Kidney epithelial cell (primary cell): ENCODE data around the gene TBC1D2B. TPM values are rescaled to one million over a fixed set of nuclear protein-coding genes. Genes with fewer than 3 reads are reported as not detected.

Experiments used
- DNase-seq: peaks from one replicate; pipeline ENCODE4 v3.0.0-alpha.2; 2010; ENCODE audit warnings: low read depth
- H3K27me3 ChIP-seq: 2 replicates; pipeline ENCODE4 v1.6.0; 2011; ENCODE audit warnings: low read length; ENCODE audit not compliant: control insufficient read depth, insufficient read depth
- H3K36me3 ChIP-seq: 2 replicates; pipeline ENCODE4 v1.5.1; 2011; ENCODE audit warnings: low read length; ENCODE audit not compliant: control insufficient read depth, insufficient read depth
- H3K4me3 ChIP-seq: 2 replicates; pipeline ENCODE4 v1.5.1; 2011; ENCODE audit warnings: low read depth, mild to moderate bottlenecking, control low read depth, low read length
- total RNA-seq: library from RNA; depleted of rRNA; stranded (reverse); fragments of >200 nt; gene quantifications from 2 replicates; pipeline ENCODE4 v1.2.3, GENCODE V29; 2015
- TF ChIP-seq, protein P1 (sequence below): IDR thresholded peaks from 2 replicates; pipeline ENCODE4 v1.5.1; 2011; ENCODE audit warnings: mild to moderate bottlenecking, moderate library complexity, low read length, control low read depth, inconsistent platforms; ENCODE audit not compliant: insufficient read depth, poor library complexity, severe bottlenecking

Gene TBC1D2B
- total RNA-seq, 1 donor from 2014 or later = 29.0 TPM

DNA sequence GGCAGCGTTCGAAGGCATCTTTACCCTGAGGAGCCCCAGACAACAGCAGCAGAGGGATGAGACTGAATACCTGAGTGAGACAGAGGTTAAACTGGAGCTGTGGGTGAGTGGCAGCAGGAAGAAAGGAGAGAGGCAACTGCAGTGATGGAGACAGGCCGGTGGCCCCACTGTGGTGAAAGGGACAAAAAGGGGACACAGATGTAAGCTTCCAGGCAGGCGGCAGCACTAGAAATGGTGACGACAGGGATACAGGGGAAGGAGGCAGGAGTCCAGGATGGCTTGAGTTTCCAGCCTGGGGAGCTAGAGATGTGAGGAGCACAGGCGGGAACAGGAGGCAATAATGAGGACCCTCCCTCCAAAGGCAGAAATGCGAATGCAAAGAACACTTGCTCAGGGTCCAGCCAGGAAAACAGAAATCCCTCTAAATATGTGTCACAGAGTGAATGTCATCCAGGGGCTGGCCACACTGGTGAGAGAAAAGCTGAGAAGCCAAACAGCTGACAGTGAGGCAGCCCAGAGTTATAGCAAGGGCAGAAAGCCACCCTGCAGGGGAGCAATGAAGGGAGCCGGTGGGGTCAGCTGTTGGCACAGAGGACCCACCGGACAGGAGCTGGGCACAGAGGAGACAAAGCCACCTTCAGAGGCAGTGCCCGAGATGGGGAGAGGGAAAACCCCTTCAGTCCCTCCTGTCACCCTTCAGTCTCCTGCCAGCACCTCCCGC, 70.1 kb downstream of the TBC1D2B start:
- TF ChIP-seq, protein P1, sequence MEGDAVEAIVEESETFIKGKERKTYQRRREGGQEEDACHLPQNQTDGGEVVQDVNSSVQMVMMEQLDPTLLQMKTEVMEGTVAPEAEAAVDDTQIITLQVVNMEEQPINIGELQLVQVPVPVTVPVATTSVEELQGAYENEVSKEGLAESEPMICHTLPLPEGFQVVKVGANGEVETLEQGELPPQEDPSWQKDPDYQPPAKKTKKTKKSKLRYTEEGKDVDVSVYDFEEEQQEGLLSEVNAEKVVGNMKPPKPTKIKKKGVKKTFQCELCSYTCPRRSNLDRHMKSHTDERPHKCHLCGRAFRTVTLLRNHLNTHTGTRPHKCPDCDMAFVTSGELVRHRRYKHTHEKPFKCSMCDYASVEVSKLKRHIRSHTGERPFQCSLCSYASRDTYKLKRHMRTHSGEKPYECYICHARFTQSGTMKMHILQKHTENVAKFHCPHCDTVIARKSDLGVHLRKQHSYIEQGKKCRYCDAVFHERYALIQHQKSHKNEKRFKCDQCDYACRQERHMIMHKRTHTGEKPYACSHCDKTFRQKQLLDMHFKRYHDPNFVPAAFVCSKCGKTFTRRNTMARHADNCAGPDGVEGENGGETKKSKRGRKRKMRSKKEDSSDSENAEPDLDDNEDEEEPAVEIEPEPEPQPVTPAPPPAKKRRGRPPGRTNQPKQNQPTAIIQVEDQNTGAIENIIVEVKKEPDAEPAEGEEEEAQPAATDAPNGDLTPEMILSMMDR = no peak
- H3K27me3 ChIP-seq = no peaks in the 10 kb centered on the region
- H3K4me3 ChIP-seq = no peak overlapping the region
- no peak for DNase-seq
- H3K36me3 ChIP-seq = peaks cover 3% of the 10 kb centered on the region

DNA sequence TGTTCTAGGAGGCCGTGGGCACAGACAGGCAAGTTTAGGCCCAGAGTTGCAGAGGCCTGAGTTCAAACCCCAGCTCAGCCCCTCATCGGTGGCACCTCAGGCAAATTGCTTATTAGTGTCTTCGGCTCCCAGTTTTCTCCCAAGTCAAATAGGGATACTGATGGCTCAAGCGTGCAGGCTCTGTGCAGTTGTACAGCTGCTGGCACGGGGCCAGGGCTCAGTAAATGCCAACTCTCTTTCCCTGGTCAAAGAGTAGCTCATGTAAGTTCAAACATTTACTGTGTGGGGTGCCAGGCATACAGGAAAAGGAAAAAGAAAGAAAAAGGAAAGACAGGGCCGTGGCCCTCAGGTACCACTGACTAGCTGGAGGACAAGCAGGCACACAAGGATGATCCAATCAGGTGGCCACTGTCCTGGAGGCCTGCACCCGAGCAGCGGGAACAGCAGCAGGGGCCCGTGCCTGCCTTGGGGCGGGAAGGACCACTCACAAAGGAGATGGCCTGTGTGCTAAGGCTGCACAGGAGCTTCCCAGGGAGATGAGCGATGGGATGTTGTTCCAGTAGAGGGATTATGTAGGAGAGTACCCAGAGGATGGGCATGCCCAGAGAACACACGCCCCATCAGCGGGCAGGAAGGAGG, 70.8 kb downstream of the TBC1D2B start:
- DNase-seq = no peak
- Histone ChIP-seq H3K36me3 (peaks cover 3% of the 10 kb centered on the region), H3K4me3 (no peak overlapping the region), H3K27me3 (no peaks in the 10 kb centered on the region)
- TF ChIP-seq, protein P1 = no peak

DNA sequence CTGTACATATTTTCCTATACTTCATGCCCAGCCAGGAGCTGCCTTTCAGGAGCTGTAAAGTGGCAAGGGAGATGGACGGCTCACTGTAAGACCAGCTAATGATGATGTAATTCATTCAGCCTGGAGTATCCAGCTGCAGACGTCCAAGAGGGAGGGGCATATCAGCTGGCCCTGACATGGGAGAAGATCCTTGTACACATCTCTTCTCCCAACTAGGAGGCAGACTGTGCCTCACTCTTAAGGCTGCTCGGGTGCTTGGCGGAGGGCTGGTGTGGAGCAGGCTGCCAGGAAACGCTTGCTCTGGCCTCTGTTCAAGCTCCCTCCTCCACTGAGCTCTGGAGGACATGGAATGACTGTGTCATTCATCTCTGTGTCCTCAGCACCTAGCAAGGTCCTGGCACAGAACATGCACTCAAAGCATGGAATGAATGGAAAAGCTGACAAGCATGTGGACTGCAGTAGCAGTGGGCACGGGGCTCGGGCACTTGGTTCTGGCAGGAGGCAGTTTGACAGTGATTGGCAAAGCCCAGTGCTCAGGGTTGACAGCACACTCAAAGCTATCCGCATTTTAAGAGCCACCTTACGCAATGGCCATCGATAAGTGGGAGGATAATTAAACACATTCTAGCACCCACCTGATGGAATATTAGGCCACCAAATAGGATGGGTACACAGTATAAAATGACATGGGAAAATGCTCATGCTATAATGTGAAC, 72.4 kb downstream of the TBC1D2B start:
- Histone ChIP-seq H3K27me3 (no peaks in the 10 kb centered on the region), H3K4me3 (no peak overlapping the region), H3K36me3 (peaks cover 4% of the 10 kb centered on the region)
- TF ChIP-seq, protein P1 = no peak
- DNase-seq = no peak

DNA sequence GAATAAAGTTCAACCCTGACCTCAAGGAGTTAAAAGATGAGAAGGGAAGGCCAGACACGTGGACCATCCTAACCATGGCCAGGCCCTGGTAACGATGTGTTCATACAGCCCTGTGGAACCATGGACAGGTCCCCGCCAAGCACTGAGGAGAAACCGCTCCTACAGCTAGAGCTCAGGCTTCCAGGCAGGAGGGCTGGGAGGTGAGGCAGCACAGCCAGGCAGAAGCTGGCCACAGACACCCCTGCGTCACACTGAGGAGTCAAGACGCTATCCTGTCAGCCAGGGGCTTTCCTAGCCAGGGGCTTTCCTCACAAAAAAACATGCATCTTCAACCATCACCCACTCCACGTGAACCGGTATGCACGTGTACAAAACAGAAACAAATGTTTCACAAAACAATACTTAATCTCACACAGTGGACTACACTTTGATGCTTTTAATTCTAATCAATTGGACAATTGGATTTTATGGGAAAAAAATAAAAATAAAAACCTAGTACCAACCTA, 73.2 kb downstream of the TBC1D2B start:
- DNase-seq = no peak
- peaks cover 4% of the 10 kb centered on the region for H3K36me3 ChIP-seq
- TF ChIP-seq, protein P1 = no peak
- no peak overlapping the region for H3K4me3 ChIP-seq
- H3K27me3 ChIP-seq = no peaks in the 10 kb centered on the region

DNA sequence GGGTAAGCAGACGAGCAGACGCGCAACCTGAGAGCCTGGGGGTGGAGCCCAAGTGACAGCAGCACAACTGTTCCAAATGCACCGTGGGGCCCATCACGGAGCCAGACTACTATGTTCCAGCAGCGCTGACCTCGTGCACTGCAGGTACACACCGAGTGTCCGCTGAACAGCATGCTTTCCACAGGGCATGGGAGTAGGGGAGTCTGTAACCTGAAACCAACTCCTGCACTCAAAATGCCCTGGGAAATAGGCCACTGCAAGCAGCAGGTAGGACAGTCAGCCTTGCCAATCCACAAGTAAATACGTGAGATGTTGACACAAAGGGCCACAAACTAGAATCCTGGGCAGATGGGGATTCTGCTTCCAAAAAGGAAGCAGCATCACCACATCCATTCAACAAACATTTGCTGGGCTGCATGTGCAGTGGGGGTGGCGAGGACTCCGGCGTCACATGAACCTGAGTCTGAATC, 73.9 kb downstream of the TBC1D2B start:
- H3K4me3 ChIP-seq = no peak overlapping the region
- peaks cover 4% of the 10 kb centered on the region for H3K36me3 ChIP-seq
- no peak for DNase-seq
- H3K27me3 ChIP-seq = no peaks in the 10 kb centered on the region
- TF ChIP-seq, protein P1 = no peak
